ENCODE data around the gene RGS12. TPM values are rescaled to one million over a fixed set of nuclear protein-coding genes. Genes with fewer than 3 reads are reported as not detected.

RGS12 gene
- total and polyA plus RNA-seq, 2 of the 13 experiments (the other 11 are each of a cell fraction or from before 2014, with no cell fraction given) = 21.0 to 27.7 TPM

GRCh38 chr4:3285558-3286334, 7.1 kb upstream of the RGS12 start (continued):
- TF ChIP-seq DR1 (CRISPR knock-in tag; IDR thresholded peaks at IDR 0.05) (no peak; the same call in 1 of the 2 replicates), KIAA2018 (CRISPR knock-in tag; IDR thresholded peaks at IDR 0.05; ENCODE audit: borderline replicate concordance) (no peak), HNRNPL (IDR thresholded peaks at IDR 0.05; ENCODE audit: low read depth, low read length) (peak; percentile 84), KLF12 (CRISPR knock-in tag; IDR thresholded peaks at IDR 0.05; ENCODE audit: borderline replicate concordance) (no peak), TCF12 (IDR thresholded peaks at IDR 0.05) (no peak), TCF12 (CRISPR knock-in tag; IDR thresholded peaks at IDR 0.05) (0 out of 2 replicates have a peak, but pooled peaks have one; percentile 6), DPF2 (CRISPR knock-in tag; IDR thresholded peaks at IDR 0.05; ENCODE audit: borderline replicate concordance, low read depth) (no peak), POLR2A (IDR thresholded peaks at IDR 0.05; ENCODE audit: insufficient read depth in 1 of 2, low read depth in 2 of 2, low read length in 2 of 2) (peak in 1 of 2 experiments; percentile 47; a peak in 2 of 4 replicates), ZFAT (CRISPR knock-in tag; conservative IDR thresholded peaks at IDR 0.05) (no peak), ZNF687 (CRISPR knock-in tag; IDR thresholded peaks at IDR 0.05) (peak; percentile 98), ZNF12 (CRISPR knock-in tag; IDR thresholded peaks at IDR 0.05) (no peak), FLYWCH1 (CRISPR knock-in tag; IDR thresholded peaks at IDR 0.05) (no peak), ZNF557 (CRISPR knock-in tag; IDR thresholded peaks at IDR 0.05) (no peak), CEBPZ (IDR thresholded peaks at IDR 0.05; ENCODE audit: low read length) (no peak)

All from HepG2 (cell line).